Neutrophil (primary cell): ENCODE results near the gene SIRPG.

ENCODE experiments used
- H3K27ac ChIP-seq: fragments of 200-600 bp; sonication (generic); 2 replicates; pipeline ENCODE4 v1.5.1; 2016; ENCODE audit warnings: mild to moderate bottlenecking, moderate library complexity
- H3K27me3 ChIP-seq: fragments of 200-600 bp; sonication (generic); 2 replicates; pipeline ENCODE4 v1.6.0; 2016; ENCODE audit warnings: mild to moderate bottlenecking
- H3K36me3 ChIP-seq: fragments of 200-600 bp; sonication (generic); 2 replicates; pipeline ENCODE4 v1.5.1; 2017
- H3K4me1 ChIP-seq, 2 experiments: fragments of 200-600 bp in 1 of 2; sonication (generic) in 1 of 2; 1 replicate in 1 of 2; 2 replicates in 1 of 2; pipeline versions ENCODE4 v1.5.1 to v1.6.1; 2013 to 2016; ENCODE audit warnings: low read depth in 1 of 2, low read length in 1 of 2, mild to moderate bottlenecking in 1 of 2, moderate library complexity in 1 of 2; ENCODE audit not compliant: control insufficient read depth in 1 of 2, insufficient read depth in 1 of 2
- H3K4me3 ChIP-seq, 2 experiments: fragments of 200-600 bp in 1 of 2; sonication (generic) in 1 of 2; 1 replicate in 1 of 2; 2 replicates in 1 of 2; pipeline ENCODE4 v1.5.1; 2013 to 2016; ENCODE audit warnings: low read depth in 1 of 2, low read length in 1 of 2, mild to moderate bottlenecking in 1 of 2, moderate library complexity in 1 of 2
- H3K9me3 ChIP-seq: fragments of 200-600 bp; sonication (generic); 2 replicates; pipeline ENCODE4 v1.5.1; 2016
- CTCF ChIP-seq: fragments of 200-600 bp; sonication (generic); IDR thresholded peaks from 2 replicates; pipeline ENCODE4 v1.5.1; 2016; ENCODE audit warnings: antibody characterized with exemption

The SIRPG gene

GRCh38 chr20:1700990-1701389, 43.4 kb upstream of the SIRPG start:
- H3K4me1 ChIP-seq, result peaks cover 6 to 12% of the 10 kb centered on the region in 2 experiments
- H3K27ac ChIP-seq, result no peak overlapping the region
- no peak overlapping the region for H3K4me3 ChIP-seq
- H3K36me3 ChIP-seq, result no peaks in the 10 kb centered on the region
- no peaks in the 10 kb centered on the region for H3K27me3 ChIP-seq
- no peak for TF ChIP-seq CTCF
- H3K9me3 ChIP-seq, result no peaks in the 10 kb centered on the region

DNA sequence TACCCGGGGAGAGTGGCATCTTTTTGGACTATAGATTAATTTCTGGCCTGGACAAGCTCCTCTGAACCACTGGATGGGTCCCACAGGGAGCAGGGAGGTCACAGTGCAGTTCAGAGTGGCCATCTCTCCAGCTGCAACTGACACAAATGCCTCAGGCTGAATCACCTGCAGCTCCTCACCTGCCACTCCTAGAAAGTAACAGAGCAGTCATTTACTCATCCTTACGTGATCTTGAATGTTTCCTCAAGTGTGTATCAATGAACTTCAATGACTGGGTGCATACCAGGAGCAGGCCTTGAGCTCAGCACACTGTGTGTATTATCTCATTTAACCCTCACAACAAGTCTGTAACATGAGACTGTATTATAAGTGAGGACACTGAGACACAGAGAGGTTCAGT, 40.0 kb upstream of the SIRPG start:
- no peak for TF ChIP-seq CTCF
- Histone ChIP-seq H3K9me3 (no peaks in the 10 kb centered on the region), H3K36me3 (no peaks in the 10 kb centered on the region), H3K27ac (no peak overlapping the region), H3K4me1 (peaks cover 6 to 8% of the 10 kb centered on the region in 2 experiments), H3K27me3 (peaks cover 31% of the 10 kb centered on the region), H3K4me3 (no peak overlapping the region)

DNA sequence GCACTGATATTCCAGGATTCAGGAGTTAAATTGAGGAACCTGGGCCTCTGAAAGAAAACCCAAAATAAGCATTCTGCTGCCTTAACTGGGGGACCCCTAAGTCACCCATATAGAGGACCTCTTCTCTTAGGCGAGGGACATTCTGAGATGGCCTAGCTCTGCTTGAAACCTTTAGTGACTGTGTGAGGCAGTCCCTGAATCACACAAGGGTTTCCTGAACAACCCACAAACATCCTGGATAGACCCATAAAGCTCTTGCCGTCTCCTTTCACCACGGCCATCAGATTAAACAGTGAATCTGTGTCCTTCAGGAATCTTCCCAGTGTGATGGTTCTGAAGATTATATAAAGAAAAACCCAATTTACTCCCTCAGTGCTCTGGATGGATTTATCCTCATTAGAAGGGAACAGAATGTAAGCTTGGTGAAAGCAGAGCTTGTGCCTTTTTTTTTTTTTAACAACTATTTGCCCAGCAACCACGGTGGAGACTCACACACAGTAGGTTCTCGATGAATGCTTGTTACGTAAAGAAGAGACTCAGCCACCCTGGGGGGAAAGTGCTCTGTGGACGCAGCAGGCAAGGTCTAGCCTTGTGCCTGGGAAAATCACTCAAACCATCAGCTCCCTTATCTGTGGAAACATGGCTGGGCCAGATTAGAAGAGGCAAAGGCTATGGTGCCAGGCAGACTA, 39.1 kb upstream of the SIRPG start:
- Histone ChIP-seq H3K27me3 (peaks cover 37% of the 10 kb centered on the region), H3K27ac (no peak overlapping the region), H3K4me1 (no peaks in the 10 kb centered on the region), H3K9me3 (no peaks in the 10 kb centered on the region), H3K4me3 (no peak overlapping the region), H3K36me3 (no peaks in the 10 kb centered on the region)
- no peak for TF ChIP-seq CTCF

- H3K4me1 ChIP-seq, result no peaks in the 10 kb centered on the region
- H3K27ac ChIP-seq, result no peak overlapping the region
- H3K27me3 ChIP-seq, result peaks cover 37% of the 10 kb centered on the region
- H3K4me3 ChIP-seq, result no peak overlapping the region
- H3K36me3 ChIP-seq, result no peaks in the 10 kb centered on the region
- no peak for TF ChIP-seq CTCF
- no peaks in the 10 kb centered on the region for H3K9me3 ChIP-seq
Observed at GRCh38 chr20:1694672-1695071, 37.1 kb upstream of the SIRPG start.

- Histone ChIP-seq H3K27me3 (peaks cover 37% of the 10 kb centered on the region), H3K36me3 (no peaks in the 10 kb centered on the region), H3K4me1 (no peaks in the 10 kb centered on the region), H3K27ac (no peak overlapping the region), H3K4me3 (no peak overlapping the region), H3K9me3 (no peaks in the 10 kb centered on the region)
- no peak for TF ChIP-seq CTCF
Observed at GRCh38 chr20:1693427-1693826, 35.8 kb upstream of the SIRPG start.
